ENCODE data around the gene PRR29. TPM values are rescaled to one million over a fixed set of nuclear protein-coding genes. Genes with fewer than 3 reads are reported as not detected.

Gene PRR29
- total and polyA plus RNA-seq, 4 donors, result 8.0 to 36.8 (median 9.1) TPM

DNA sequence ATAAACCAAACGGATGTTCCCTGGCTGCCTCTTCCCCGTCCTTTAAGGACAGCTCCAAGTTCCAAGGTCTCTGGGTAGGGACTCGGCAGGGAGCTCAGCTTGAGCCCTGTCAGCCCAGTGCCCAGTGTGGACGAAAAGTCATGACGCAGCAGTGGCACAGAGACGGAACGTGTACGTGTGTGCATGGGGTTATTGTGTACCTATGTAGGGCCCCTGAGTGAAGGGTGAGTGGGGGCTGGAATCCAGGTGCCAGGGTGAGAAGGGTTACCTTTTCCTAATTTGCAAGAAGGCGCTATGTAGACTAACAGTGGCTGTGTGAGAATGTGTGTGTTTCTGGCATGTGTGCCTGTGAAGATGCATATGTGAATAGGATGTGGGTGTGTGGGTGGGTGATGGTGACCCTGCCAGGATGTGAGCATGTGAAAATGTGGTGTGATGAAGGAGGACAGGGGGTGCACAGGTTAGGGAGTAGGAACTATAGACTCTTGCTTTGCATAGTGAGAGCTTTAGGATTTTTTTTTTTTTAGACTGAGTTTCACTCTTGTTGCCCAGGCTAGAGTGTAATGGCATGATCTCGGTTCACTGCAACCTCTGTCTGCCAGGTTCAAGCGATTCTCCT is 31.4 kb upstream of the PRR29 start:
- Histone ChIP-seq H3K9me3 (ENCODE audit: control insufficient read depth in 4 of 4, insufficient read depth in 3 of 4, low read length in 3 of 4) (no peaks in the 10 kb centered on the region), H3K27me3 (ENCODE audit: control insufficient read depth in 3 of 3, insufficient read depth in 3 of 3, low read length in 2 of 3) (no peaks in the 10 kb centered on the region), H3K9ac (ENCODE audit: insufficient read depth in 1 of 2, low read length in 2 of 2) (no peak overlapping the region), H3K4me1 (ENCODE audit: control insufficient read depth in 5 of 5, insufficient read depth in 5 of 5, low read length in 5 of 5) (no peaks in the 10 kb centered on the region), H3K27ac (ENCODE audit: low read depth in 1 of 2, low read length in 1 of 2) (no peak overlapping the region), H3K36me3 (ENCODE audit: control insufficient read depth in 4 of 4, insufficient read depth in 4 of 4, low read length in 4 of 4) (no peaks in the 10 kb centered on the region), H3K4me3 (no peak overlapping the region)
- WGBS, 2 donors, result 82 to 89% methylated on average over 11 of the region's 11 CpGs
- TF ChIP-seq, protein P1, sequence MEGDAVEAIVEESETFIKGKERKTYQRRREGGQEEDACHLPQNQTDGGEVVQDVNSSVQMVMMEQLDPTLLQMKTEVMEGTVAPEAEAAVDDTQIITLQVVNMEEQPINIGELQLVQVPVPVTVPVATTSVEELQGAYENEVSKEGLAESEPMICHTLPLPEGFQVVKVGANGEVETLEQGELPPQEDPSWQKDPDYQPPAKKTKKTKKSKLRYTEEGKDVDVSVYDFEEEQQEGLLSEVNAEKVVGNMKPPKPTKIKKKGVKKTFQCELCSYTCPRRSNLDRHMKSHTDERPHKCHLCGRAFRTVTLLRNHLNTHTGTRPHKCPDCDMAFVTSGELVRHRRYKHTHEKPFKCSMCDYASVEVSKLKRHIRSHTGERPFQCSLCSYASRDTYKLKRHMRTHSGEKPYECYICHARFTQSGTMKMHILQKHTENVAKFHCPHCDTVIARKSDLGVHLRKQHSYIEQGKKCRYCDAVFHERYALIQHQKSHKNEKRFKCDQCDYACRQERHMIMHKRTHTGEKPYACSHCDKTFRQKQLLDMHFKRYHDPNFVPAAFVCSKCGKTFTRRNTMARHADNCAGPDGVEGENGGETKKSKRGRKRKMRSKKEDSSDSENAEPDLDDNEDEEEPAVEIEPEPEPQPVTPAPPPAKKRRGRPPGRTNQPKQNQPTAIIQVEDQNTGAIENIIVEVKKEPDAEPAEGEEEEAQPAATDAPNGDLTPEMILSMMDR (IDR thresholded peaks at IDR 0.05; ENCODE audit: control extremely low read depth, extremely low read depth), result no peak
- DNase-seq (no peak), ATAC-seq (ENCODE audit: insufficient read depth, low FRiP score) (no peak)

DNA sequence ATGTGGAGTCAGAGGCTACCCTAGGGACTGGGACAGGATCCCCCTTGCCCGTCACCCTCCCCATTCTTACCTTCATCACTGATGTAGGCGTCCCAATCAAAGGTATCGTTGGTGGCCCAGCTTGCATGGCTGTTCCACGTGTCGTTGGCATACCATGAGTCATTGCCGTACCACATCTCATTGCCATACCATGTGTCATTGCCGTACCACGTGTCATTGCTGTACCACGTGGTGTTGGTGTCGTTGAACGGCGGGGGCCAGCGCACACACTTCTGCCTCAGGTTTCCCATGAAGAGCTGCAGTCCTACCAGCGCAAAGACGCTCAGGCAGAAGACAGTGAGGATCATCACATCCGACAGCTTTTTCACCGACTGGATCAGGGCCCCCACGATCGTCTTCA is 30.2 kb upstream of the PRR29 start:
- H3K36me3 ChIP-seq (ENCODE audit: control insufficient read depth in 4 of 4, insufficient read depth in 4 of 4, low read length in 4 of 4), result no peaks in the 10 kb centered on the region
- TF ChIP-seq, protein P1 (IDR thresholded peaks at IDR 0.05; ENCODE audit: control extremely low read depth, extremely low read depth), result no peak
- H3K9ac ChIP-seq (ENCODE audit: insufficient read depth in 1 of 2, low read length in 2 of 2), result no peak overlapping the region
- H3K27ac ChIP-seq (ENCODE audit: low read depth in 1 of 2, low read length in 1 of 2), result no peak overlapping the region
- H3K27me3 ChIP-seq (ENCODE audit: control insufficient read depth in 3 of 3, insufficient read depth in 3 of 3, low read length in 2 of 3), result no peaks in the 10 kb centered on the region
- H3K4me3 ChIP-seq, result no peak overlapping the region
- WGBS, 2 donors, result 91 to 93% methylated on average over 19 of the region's 19 CpGs
- DNase-seq, result no peak
- no peaks in the 10 kb centered on the region for H3K9me3 ChIP-seq (ENCODE audit: control insufficient read depth in 4 of 4, insufficient read depth in 3 of 4, low read length in 3 of 4)
- no peak for ATAC-seq (ENCODE audit: insufficient read depth, low FRiP score)
- H3K4me1 ChIP-seq (ENCODE audit: control insufficient read depth in 5 of 5, insufficient read depth in 5 of 5, low read length in 5 of 5), result no peaks in the 10 kb centered on the region

DNA sequence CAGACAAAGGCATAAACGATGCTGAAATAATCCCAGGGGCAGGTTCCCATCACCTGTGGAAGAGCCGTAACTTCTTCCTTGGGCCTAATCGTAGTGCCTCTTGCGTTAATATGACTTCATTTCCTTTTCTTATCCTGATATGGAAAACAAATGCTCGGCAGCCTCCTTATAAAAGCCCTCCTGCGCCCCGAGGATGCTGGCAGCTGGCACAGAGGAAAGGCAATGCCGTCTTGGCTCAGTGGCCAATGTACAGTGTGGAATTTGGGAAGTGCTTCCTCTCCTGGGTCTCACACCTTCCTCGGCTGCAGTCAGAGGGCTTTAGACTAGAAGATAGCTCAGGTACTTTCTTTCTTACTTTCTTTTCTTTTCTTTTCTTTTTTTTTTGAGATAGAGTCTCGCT is 28.9 kb upstream of the PRR29 start:
- H3K4me1 ChIP-seq (ENCODE audit: control insufficient read depth in 5 of 5, insufficient read depth in 5 of 5, low read length in 5 of 5), result no peaks in the 10 kb centered on the region
- ATAC-seq (ENCODE audit: insufficient read depth, low FRiP score) (no peak), DNase-seq (no peak)
- no peaks in the 10 kb centered on the region for H3K36me3 ChIP-seq (ENCODE audit: control insufficient read depth in 4 of 4, insufficient read depth in 4 of 4, low read length in 4 of 4)
- H3K27me3 ChIP-seq (ENCODE audit: control insufficient read depth in 3 of 3, insufficient read depth in 3 of 3, low read length in 2 of 3), result no peaks in the 10 kb centered on the region
- no peak overlapping the region for H3K9ac ChIP-seq (ENCODE audit: insufficient read depth in 1 of 2, low read length in 2 of 2)
- H3K4me3 ChIP-seq, result no peak overlapping the region
- WGBS, 2 donors, result 65 to 68% methylated on average over 10 of the region's 10 CpGs
- TF ChIP-seq, protein P1 (IDR thresholded peaks at IDR 0.05; ENCODE audit: control extremely low read depth, extremely low read depth), result no peak
- no peaks in the 10 kb centered on the region for H3K9me3 ChIP-seq (ENCODE audit: control insufficient read depth in 4 of 4, insufficient read depth in 3 of 4, low read length in 3 of 4)
- no peak overlapping the region for H3K27ac ChIP-seq (ENCODE audit: low read depth in 1 of 2, low read length in 1 of 2)

DNA sequence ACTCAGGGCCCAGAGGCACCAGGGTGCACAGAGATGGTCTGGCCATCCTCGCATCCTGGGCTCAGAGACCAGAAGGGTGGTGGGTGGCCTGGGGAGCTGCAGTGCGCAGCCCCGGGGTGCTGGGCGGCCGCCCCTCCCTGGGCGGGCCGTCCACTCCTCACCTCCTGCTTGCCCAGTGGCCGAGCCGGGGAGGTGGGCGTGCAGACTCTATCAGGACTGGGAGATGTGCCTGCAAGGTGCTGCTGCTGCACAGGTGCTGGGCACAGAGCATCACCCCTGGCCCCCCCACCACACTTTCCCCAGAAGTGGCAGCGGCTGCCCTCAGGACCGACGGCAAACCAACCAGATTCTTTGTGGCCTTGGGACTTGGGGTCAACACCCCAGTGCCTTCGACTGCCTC is 25.4 kb upstream of the PRR29 start, which contains the start of gene SCN4A:
SCN4A (minus strand) TSS at position 123 of the 400 bp plus-strand sequence; CDS start at position 46, 77 bp downstream.
- 97 to 98% methylated on average over 11 to 14 of the region's 14 CpGs for WGBS, 2 donors
- DNase-seq (no peak), ATAC-seq (ENCODE audit: insufficient read depth, low FRiP score) (no peak)
- H3K9ac ChIP-seq (ENCODE audit: insufficient read depth in 1 of 2, low read length in 2 of 2), result no peak within 1 kb of the TSS
- H3K4me3 ChIP-seq, result no peak within 1 kb of the TSS
- TF ChIP-seq, protein P1 (IDR thresholded peaks at IDR 0.05; ENCODE audit: control extremely low read depth, extremely low read depth), result no peak
- H3K27me3 ChIP-seq (ENCODE audit: control insufficient read depth in 3 of 3, insufficient read depth in 3 of 3, low read length in 2 of 3), result no peaks in the 10 kb centered on the region
- no peaks in the 10 kb centered on the region for H3K36me3 ChIP-seq (ENCODE audit: control insufficient read depth in 4 of 4, insufficient read depth in 4 of 4, low read length in 4 of 4)
- no peak within 1 kb of the TSS for H3K27ac ChIP-seq (ENCODE audit: low read depth in 1 of 2, low read length in 1 of 2)
- H3K9me3 ChIP-seq (ENCODE audit: control insufficient read depth in 4 of 4, insufficient read depth in 3 of 4, low read length in 3 of 4), result no peaks in the 10 kb centered on the region
- H3K4me1 ChIP-seq (ENCODE audit: control insufficient read depth in 5 of 5, insufficient read depth in 5 of 5, low read length in 5 of 5), result no peaks in the 10 kb centered on the region
